GM19025 (cell line): Measurements from ENCODE around the gene CACNA1D.

Experiments
- ATAC-seq: cut with Tn5 transposase; IDR thresholded peaks from one replicate; pipeline ENCODE4 v1.9.1; 2021; ENCODE audit warnings: mild to moderate bottlenecking, low read depth, moderate library complexity; ENCODE audit not compliant: unreplicated experiment

The CACNA1D gene

DNA sequence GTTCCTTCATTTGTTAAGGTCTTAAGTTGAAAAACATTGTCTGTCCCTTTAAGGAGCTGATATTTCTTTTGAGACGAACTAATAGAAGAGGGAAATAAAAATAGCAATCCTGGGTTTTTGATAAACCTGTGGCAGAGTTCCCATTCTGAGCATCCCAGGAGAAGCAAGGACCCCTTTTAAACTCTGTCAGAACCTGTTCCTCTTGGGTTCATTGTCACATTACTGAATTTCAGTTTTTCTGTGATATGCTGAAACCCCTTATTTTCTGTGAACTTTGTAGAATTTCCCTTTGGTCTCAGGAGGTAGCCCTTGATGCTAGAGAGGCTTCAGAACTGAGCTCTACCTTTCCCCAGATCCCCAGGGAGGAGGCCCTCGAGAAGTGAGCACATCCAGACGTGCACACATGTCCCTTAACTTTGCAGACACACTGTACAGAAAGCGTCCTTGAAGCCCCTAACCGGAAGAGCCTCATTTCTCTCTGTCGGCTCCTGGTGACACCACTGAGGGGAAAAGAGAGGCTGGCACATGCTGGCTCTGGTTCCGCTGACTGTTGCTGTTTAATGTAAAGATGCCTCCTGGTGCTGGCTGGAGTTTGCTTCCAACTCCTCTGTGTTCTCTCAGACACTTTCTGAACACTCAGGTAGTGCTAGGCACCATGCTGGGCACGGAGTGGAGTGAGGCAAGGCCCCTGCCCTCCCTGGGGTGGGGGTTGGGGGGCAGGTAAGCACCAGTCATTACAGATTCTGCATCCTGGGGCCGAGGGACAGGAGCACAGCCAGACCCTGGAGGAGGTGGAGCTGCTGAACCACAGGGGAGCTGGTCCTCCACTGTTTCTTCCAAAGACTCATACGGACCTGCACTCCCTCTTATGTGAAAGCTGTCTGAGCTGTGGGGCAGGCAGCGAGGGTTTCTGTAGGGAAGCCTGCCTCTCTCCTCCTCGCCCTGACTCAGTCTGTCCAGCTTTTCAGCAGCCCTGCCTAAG is 274.4 kb downstream of the CACNA1D start:
- ATAC-seq, result no peak

DNA sequence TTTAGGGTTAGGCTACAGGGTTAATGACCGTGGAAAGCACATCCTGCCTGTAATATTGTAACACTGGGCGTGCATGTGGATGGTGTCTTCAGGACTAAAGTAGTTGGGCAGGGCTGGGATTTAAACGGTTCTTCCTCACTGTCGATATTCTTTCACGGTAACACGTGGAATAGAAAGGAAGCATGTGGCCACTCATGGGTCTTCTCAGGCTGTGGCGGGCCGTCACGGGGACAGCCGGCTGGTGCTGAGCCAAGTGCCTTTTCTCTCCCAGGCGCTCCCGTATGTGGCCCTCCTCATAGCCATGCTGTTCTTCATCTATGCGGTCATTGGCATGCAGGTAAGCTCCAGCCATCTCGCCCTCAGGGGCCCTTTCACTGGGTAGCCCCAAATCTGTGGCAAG is 278.2 kb downstream of the CACNA1D start:
- no peak for ATAC-seq

DNA sequence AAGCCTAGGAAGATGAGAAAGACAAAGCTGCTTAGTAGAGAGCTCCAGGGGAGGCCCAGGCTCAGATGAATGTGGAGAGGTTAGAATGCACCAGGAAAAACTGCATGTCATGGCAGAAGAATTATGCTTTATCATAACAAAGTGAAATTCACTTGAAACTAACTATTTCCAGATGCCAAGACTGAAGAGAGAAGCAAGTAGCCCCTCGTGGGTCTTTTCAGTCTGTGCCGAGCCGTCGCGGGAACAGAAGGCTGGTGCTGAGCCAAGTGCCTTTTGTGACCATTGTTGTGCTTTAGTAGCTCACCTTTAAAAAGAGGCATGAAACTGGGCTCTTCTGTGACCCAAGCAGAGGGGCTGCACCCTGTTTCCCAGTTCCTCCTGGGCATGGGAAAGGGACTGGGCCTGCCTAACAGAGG is 278.6 kb downstream of the CACNA1D start:
- ATAC-seq, result no peak

DNA sequence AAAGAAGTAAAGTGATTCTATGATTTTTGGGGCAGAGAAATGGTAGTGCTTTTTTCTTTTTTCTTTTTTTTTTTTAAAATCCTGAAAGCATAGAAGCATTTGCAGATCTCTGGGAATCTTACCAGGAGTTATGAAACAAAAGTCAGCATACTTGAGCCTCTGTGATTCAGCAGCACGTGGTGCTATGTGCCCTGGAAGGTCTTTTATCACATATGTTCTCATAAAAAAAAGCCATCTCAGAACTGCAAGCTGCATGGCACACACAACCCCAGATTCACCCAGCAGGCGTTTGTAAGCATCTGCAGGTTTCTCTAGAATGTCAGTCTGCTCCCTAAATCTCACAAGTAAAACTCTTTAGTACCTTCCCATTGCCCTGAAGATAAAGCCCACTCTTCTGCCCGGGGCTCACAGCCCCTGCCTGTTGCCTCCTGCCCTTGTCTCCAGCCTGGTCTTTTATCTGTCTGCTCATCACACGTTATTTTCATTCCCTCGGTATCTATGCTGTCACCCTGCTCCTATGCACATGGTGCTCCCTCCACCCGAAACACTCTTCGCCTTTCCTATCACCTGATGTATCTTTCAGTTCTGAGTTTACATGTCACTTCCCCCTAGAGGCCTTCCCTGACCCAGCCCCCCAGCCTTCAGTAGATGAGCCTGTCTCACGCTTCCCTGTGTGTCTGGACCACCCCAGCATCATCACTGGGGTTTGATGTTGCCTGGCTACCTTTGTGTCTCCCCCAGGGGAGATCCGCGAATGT is 279.4 kb downstream of the CACNA1D start:
- ATAC-seq, result no peak

DNA sequence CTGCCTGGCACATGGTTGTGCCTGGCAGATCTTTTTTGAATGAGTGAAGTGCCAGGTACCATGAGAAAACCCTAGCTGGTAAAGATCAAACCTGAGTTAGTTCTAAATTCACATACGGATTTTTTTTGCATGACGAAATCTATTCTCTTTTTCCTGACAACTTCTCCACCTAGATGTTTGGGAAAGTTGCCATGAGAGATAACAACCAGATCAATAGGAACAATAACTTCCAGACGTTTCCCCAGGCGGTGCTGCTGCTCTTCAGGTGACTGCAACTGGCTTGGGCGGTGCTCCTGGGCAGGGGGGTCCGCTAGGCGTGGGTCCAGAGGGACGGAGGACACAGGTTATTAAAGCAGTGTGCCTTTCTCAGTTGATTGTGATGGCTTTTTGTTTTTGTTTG is 280.0 kb downstream of the CACNA1D start:
- no peak for ATAC-seq

DNA sequence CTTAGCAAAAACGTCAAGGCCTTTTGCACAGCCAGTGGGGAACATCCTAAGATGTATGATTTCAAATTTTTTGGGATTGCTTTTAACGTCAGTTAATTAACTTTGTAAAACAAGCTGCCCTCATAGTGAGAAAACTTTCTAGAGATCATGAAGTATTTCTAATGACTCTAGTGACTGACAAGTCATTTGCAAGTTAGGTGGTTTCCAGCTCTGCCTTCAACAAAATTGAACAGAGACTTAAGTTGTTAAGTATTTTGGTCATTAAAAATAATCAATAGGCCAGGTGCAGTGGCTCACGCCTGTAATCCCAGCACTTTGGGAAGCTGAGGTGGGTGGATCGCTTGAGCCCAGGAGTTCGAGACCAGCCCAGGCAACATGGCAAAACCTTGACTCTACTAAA is 280.6 kb downstream of the CACNA1D start:
- ATAC-seq, result no peak

DNA sequence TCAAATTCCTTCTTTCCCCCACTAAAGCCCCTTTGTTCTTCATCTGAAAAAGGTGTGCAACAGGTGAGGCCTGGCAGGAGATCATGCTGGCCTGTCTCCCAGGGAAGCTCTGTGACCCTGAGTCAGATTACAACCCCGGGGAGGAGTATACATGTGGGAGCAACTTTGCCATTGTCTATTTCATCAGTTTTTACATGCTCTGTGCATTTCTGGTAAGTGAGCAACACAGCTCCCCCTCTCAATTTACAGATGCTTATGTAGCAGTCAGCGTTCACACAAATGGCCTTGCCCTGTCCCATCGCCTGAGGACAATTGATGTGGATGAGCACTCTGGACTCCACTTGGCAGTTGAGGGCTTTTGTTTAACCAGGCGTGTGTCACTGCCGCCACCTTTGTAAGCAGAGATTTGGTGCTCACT is 281.4 kb downstream of the CACNA1D start:
- ATAC-seq, result no peak

DNA sequence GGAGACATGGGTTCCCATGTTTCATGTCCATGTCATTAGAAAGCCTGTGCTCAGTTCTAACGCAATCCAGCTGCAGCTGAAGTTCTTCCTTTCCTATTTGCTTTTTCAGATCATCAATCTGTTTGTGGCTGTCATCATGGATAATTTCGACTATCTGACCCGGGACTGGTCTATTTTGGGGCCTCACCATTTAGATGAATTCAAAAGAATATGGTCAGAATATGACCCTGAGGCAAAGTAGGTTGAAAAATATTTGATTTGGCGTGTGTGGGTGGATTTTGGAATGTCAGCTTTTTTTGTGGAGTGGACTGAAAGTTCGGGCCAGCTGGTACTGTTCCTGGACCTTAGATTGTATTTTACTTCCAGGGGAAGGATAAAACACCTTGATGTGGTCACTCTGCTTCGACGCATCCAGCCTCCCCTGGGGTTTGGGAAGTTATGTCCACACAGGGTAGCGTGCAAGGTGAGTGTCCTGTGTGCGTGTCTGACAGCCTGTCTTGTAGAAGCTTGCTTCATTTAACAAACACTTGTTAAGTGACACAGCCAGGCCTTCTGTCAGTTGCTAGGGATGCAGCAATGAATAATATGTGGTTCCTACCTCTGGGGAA is 282.2 kb downstream of the CACNA1D start:
- no peak for ATAC-seq

DNA sequence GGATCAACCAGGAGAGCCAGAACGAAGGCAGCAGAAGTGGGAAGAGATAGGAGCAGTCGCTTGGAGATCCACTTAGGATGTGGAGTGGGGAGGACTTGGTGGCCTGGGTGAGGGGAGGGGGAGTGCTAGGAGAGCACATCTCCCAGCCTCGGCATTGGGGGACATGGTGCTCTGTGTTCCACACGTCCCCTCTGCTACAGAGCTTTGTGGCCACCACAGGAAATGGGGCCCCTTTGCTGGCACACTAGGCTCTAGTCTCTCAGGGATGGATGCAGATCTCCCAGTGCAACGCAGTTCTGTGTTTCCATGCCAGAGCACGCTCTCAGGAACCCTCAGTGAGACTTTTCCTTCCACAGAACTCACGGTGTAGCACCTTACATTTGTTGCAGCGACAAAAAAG is 283.1 kb downstream of the CACNA1D start:
- no peak for ATAC-seq

DNA sequence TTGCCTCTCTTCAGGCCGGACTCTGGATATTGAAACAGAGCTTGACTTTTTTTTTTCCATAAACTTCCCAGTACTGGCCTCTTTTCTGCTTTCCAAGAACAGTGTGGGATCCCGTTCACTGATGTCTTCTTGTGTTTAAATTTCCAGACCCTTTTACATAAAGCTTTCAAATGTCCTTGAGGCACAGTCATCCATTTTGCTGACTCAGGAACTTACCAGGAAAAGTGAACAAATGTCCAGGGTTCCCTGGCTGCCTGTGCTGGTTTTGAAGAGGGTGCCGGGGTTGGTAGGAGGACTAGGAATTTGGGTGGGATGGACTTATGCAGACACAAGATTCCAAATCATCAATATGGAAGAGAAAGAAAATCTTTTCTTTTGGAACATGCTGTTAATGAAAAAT is 283.7 kb downstream of the CACNA1D start:
- ATAC-seq, result no peak

DNA sequence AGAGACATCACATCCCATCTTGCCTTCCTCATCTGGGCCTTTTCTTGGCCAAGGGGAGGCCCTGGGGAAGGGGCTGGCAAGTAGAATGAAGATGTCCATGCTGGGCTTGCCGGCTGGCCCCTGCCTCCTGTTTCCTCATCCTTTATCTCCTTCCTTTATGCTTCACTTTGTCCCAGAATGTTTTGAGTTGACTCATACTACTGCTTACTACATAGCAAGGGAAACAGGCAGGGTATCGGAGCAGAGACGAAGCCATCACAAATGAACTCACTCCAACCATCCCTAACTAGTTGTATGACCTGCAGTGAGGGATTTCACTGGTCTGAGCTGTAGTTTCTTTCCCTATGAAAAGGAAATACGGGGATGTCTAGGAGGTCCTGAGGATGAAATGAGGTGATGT is 285.8 kb downstream of the CACNA1D start:
- no peak for ATAC-seq

DNA sequence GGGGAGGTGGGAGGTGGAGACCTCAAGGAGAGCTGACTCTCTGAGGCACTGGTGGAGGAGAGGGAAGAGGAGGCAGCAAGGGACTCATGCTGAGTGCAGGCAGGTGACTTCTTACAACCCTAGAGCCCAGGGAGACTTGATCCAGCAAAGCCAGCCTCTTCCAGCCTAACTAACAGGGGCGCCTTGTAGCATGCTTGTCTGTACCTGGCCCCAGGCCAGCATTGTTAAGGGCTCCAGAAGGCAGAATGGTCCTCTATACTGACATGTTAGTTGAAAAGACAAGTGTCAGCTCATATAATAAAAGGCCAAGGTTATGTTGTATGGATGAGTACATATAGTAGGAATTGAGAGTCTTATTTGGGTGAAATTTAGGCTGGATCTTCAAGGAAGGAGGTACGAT is 286.4 kb downstream of the CACNA1D start:
- no peak for ATAC-seq

DNA sequence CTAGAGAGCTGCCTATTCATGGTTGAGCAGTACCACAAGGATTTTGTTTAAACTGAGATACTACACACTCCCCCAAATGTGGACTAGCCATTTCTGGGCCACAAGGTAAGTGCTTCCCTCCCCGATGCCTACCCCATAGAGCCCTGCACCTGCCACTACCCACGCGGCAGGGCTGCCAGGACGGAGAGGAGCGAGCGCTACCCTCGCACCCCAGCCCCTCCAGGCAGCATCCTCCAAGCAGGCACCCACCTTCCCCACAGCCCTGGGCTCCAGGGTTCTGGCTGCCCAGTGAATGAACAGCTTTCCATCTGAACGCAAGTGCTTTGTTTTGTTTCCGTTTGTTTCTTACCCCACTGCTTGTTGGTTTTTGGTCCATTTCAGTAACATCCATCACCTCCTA is 292.6 kb downstream of the CACNA1D start:
- ATAC-seq, result no peak

DNA sequence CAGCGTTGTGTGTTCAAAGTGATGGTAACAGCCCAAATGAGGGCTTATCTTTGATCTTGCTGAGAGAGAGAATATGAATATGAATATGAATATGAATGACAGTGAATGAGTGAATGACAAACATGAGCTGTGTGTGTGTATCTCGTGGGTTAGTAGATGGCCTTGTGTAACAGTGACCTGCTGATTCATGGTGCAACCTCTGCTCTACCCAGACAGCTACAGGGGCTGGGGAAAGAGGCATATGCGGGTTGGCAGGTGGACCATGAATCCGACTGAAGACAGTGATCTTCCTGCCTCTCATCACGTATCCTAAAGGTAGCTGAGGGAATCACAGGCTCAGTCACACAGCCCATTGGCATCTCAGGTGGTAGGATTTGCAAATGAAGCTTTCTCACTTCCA is 293.6 kb downstream of the CACNA1D start:
- no peak for ATAC-seq

DNA sequence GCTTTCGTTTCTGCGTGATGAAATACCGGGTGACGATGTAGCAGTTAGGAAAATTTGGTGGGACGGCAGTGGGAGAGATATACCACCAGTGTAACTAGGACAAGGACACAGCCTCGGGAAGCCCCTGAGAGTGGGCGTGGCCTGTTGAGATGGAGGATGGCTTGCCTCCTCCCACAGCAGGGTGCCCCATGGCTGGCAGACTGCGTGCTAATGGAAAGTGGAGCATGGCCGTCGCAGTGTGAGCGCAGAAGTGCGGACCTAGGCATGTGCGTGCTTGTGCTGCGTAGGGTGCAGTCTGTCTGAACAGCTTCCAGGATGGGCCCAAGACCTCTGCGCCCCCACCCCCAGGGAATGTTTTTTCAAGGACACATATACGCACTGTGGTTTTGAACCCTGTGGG is 295.0 kb downstream of the CACNA1D start:
- ATAC-seq, result no peak

DNA sequence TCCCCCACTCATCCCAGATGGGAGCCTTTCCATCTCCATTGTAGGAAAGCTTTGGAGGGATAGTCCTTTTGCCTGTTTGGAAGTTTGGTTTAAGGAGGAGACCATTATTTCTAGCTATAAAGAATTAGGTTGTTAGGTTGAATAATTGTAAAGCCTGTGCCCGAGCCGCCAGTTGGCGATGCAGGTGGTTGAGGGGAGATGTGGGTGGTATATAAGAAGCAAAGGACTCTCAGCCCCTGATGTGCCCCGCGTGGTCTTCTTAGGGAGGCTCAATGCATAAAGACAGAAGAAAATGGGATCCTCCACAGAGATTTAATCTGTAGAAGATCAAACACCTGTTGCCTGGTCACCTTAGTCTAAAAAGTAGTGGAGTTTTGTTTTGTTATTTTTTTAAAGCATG is 296.1 kb downstream of the CACNA1D start:
- no peak for ATAC-seq

DNA sequence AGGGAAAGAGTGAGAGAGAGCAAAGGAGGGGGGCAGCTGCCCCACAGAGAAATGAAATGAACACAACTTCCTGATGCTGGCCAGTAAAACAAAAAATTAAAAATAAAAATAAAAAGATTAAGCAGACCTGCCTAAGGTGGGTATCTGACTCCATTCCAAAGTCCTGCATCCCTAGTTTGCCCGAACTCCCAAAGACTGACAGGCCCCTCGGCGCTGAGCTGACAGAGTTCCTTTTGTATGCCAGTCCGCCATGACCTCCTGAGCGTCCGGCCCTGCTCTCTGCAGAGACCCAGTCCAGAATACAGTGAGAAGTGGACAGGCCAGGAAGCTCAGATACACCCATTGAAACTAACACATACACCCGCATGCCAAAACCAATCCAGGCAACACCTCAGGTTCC is 296.9 kb downstream of the CACNA1D start:
- ATAC-seq, result no peak

DNA sequence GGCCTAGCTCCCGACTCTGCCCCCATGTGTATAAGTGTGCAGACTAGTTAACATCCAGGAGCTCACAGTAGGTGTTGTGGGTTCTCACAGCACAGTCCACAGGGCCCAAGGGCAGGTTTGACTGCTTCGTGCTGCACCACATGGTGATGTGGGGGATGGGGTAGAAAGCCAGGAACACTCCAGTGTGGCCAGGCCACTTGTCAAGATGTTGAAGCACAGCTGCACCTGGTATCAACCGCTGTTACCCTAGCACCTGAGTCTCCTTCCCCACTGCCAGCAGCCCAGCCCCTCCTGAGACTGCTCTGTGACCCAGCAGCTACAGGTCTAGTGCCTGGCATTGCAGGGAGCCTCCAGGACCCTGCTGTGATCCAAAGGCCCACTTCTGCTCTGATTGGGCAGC is 298.5 kb downstream of the CACNA1D start:
- ATAC-seq, result no peak

DNA sequence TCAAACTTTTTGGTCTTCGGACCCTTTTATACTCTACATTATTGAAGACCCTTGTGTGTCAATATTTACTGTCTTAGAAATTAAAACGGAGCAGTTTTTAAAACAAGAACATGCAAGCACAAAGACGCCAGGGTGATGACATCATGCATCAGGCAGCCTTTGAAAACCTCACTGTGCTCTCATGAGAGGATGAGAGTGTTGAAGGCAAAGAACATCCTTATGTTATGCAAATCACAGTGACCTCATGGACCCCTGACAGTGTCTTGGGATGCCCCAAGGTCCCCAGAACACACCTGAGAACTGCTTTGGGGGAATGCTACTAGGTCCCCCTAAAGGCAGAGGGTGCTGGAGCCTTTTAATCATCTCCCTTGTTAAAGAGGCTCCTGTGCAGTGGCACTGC is 300.2 kb downstream of the CACNA1D start:
- ATAC-seq, result no peak

DNA sequence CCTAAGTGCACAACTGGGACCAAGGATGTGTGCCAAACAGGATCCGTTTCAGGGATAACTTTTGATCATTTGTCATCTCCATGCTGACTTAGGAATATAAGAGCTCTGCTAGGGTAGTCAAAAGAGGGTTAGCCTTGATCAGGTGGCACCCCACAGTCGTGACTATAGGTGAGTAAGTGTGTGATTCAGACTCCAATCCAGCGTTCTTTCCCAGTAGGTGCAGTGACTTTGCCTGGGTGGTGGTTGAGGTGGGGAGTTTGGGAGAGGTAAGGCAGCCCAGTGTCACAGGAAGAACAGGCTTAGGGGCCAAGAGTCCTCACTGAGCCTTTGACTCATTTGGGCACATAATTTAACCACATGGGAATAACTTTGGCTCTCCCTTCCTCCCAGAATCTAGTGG is 300.8 kb downstream of the CACNA1D start:
- no peak for ATAC-seq
